BE2C (cell line): Measurements from ENCODE around the gene MED26.
A peak's percentile ranks its signal among the peaks of the same experiment; 100 is the strongest.

Experiments used
- DNase-seq: peaks from one replicate; pipeline ENCODE4 v3.0.0-alpha.2; 2020
- H3K27me3 ChIP-seq: fragments of 250-450 bp; sonication (Bioruptor Pico); 2 replicates; pipeline ENCODE4 v1.5.1; 2020; ENCODE audit warnings: mild to moderate bottlenecking
- H3K36me3 ChIP-seq: fragments of 250-450 bp; sonication (Bioruptor Pico); 2 replicates; pipeline ENCODE4 v1.5.1; 2020; ENCODE audit warnings: mild to moderate bottlenecking
- H3K4me1 ChIP-seq: fragments of 250-450 bp; sonication (Bioruptor Pico); 2 replicates; pipeline ENCODE4 v1.5.1; 2020
- H3K4me3 ChIP-seq: 2 replicates; pipeline ENCODE4 v1.5.1; 2011; ENCODE audit warnings: low read depth, low read length
- H3K9me3 ChIP-seq: fragments of 250-450 bp; sonication (Bioruptor Pico); 2 replicates; pipeline ENCODE4 v1.5.1; 2020
- TF ChIP-seq, protein P1 (sequence below): IDR thresholded peaks from 2 replicates; pipeline ENCODE4 v1.5.1; 2012; ENCODE audit warnings: mild to moderate bottlenecking, low read depth, low read length

The MED26 gene

DNA sequence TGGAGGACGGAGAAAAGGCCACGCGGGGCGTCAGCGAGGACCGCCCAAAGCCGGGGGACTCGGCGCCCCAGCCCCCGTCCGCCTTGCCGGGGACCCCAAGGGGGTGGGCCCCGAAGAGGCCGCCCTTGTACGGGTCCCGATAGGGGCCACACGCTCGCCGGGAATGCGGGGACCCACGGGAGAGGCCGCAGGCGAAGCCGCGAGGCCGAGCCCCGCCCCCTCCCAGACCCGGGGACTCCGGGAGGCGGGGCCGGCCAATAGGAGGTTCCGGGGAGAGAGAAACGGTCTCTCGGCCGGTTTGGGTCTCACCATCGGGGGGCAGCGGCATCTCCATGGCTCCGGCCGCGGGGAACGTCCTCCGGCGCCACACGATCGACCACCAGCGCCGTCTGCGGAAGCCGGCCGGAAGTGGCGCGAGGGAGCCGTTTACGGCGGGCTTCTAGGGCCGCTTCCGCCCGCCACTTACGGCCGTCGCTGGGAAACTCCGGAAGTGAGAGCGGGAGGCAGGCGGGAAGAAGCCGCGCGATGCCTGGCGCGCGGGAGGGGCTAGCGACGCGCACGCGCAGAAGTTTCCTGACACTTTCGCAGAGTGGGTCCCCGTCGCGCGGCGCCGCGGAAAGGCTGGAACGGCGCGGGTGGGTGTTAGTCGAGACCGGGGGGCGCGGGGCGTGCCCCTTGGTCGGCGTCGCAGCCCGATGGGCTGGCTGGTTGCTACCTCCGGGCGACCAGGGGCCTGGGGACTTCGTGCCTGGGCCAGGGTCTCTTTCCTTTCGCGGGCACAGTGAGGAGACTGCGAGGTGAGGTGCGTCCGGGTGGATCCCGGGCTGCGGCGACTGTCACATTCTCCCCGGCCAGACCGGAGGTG lies 85.7 kb downstream of the MED26 start, which contains the start of gene CHERP:
TSS of gene CHERP (minus strand) at position 393 of the 865 bp plus-strand sequence. CDS start at position 334, 59 bp downstream.
- TF ChIP-seq, protein P1, sequence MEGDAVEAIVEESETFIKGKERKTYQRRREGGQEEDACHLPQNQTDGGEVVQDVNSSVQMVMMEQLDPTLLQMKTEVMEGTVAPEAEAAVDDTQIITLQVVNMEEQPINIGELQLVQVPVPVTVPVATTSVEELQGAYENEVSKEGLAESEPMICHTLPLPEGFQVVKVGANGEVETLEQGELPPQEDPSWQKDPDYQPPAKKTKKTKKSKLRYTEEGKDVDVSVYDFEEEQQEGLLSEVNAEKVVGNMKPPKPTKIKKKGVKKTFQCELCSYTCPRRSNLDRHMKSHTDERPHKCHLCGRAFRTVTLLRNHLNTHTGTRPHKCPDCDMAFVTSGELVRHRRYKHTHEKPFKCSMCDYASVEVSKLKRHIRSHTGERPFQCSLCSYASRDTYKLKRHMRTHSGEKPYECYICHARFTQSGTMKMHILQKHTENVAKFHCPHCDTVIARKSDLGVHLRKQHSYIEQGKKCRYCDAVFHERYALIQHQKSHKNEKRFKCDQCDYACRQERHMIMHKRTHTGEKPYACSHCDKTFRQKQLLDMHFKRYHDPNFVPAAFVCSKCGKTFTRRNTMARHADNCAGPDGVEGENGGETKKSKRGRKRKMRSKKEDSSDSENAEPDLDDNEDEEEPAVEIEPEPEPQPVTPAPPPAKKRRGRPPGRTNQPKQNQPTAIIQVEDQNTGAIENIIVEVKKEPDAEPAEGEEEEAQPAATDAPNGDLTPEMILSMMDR: no peak
- H3K36me3 ChIP-seq: peaks cover 40% of the 10 kb centered on the region
- peaks cover 2% of the 10 kb centered on the region; the same call in 1 of the 2 replicates for H3K4me1 ChIP-seq
- peak within 1 kb of the TSS; percentile 96 for H3K4me3 ChIP-seq
- peak; percentile 95 for DNase-seq
- no peaks in the 10 kb centered on the region for H3K9me3 ChIP-seq
- H3K27me3 ChIP-seq: no peaks in the 10 kb centered on the region

DNA sequence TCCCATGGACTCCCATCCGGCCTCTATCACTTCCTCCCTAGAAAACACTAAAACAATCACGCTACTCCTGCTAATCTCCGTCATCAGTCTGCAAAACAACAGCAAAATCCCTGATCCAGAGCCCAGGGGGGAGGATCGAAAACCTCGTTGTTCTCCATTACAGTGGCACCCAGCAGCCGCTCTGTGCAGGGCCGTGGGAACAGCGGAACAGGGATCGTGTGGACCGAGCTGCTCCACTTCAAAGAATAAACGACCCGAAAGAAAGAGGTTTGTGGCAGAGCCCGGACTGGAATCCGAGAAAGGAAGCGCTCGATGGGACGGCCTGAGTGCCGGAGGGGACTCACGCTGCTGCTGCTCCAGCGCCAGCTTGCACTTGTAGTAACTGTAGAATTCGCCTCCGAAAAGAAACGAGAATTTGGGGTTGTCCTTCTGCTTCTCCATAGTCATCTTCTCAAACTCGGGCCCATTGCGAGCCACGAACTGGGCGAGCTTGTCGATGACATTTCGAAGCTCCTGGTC lies 86.4 kb downstream of the MED26 start:
- Histone ChIP-seq H3K4me1 (peaks cover 2% of the 10 kb centered on the region; the same call in 1 of the 2 replicates), H3K27me3 (no peaks in the 10 kb centered on the region), H3K36me3 (peaks cover 47% of the 10 kb centered on the region), H3K9me3 (no peaks in the 10 kb centered on the region), H3K4me3 (peak overlapping the region; percentile 96)
- DNase-seq: no peak
- TF ChIP-seq, protein P1: no peak

DNA sequence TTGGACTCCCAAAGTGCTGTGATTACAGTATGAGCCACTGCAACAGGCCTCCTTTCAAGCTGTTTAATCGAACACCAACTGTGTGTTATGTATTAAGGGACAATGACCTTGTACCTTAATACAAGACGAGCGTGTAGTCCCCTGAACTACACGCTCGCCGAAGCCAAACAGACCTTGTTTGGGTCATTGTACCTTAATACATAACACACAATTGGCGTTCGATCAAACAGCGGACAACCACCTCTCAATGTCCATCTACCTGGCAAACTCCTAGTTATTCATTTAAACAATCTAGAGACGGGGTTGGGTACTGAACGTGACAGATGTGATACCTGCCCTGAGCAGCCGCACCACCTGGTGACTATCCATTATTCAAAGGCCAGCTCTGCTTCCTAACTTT lies 87.1 kb downstream of the MED26 start:
- TF ChIP-seq, protein P1: no peak
- H3K36me3 ChIP-seq: peaks cover 53% of the 10 kb centered on the region
- no peak for DNase-seq
- H3K4me3 ChIP-seq: peak overlapping the region; percentile 96
- peaks cover 2% of the 10 kb centered on the region; the same call in 1 of the 2 replicates for H3K4me1 ChIP-seq
- no peaks in the 10 kb centered on the region for H3K9me3 ChIP-seq
- H3K27me3 ChIP-seq: no peaks in the 10 kb centered on the region

DNA sequence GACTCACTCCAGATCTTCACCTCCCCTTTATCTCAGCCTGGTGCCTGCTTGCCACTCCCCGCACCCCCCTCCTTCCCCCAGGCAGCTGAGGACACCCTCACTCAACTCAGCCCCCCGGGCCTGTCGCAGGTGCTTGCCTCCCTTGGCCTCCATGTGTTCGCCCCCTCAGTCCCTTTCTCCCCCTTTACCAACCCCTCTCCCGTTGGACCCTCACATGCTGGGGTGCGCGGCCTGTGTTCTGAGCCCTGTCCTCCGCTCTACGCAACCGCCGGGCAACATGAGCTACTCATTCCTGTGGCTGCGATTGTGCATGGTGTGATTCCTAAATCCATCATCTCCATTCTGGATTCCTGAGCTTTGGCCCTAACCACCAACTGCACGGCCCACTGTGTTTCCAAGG lies 90.9 kb downstream of the MED26 start:
- peaks cover 2% of the 10 kb centered on the region; the same call in 1 of the 2 replicates for H3K4me1 ChIP-seq
- H3K36me3 ChIP-seq: peaks cover 91% of the 10 kb centered on the region
- TF ChIP-seq, protein P1: no peak
- H3K27me3 ChIP-seq: no peaks in the 10 kb centered on the region
- H3K4me3 ChIP-seq: no peak overlapping the region
- H3K9me3 ChIP-seq: no peaks in the 10 kb centered on the region
- no peak for DNase-seq

DNA sequence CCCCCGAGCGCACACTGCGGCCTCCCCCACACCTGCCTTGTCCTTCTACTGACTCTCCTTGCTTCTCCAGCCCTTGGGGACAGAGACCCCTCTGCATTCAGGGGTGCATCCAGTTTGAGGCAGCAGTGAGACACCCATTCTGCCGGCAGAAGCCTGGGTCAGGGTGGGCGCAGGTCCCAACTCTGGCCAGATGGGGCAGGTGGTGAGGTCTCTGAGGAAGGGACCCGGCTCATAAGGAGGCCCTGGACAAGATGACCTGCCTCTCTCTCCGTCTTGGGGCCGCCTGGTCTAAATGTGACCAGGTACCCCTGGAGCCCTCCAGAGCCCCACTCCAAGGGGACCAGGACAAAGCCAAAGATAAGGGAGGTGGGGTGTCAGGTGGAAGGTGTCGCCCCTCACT lies 91.9 kb downstream of the MED26 start:
- Histone ChIP-seq H3K36me3 (peaks cover 93% of the 10 kb centered on the region), H3K4me1 (peaks cover 2% of the 10 kb centered on the region; the same call in 1 of the 2 replicates)
- TF ChIP-seq, protein P1: no peak

DNA sequence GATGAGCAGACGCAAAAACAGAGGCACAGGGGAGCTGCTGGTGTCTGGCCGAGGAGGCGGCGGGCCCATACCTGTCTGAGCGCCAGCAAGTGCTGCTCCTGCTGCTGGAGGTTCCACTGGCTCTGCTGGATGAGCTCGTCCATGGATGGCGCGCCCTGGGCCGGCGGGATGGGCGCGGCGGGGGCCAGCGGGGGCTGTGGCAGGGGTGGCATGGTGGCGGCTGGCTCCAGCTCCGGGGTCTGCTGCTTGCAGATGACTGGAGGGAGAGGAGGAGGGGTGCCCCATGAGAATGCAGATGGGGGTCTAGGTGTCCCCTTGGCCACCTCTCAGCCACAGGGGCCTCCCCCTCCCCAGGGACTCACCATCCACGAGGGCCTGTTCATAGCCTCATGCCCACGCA lies 92.6 kb downstream of the MED26 start:
- Histone ChIP-seq H3K4me3 (no peak overlapping the region), H3K4me1 (no peaks in the 10 kb centered on the region), H3K27me3 (no peaks in the 10 kb centered on the region), H3K36me3 (peaks cover 93% of the 10 kb centered on the region), H3K9me3 (no peaks in the 10 kb centered on the region)
- DNase-seq: no peak
- TF ChIP-seq, protein P1: no peak

More for the DNA sequence above, 91.9 kb downstream of the MED26 start:
- no peak for DNase-seq
- Histone ChIP-seq H3K27me3 (no peaks in the 10 kb centered on the region), H3K9me3 (no peaks in the 10 kb centered on the region), H3K4me3 (no peak overlapping the region)
